Measurements from ENCODE around the gene RPL7A.
"Not testable (repeated sequence)": the region's sequence is repeated elsewhere in the genome, so short reads cannot be mapped to it uniquely, and the experiment has no call there.

RPL7A gene

GRCh38 chr9:133347985-133348717 is at the start of gene RPL7A, which contains the start of gene MED22:
Gene RPL7A, plus strand, starts transcription at chr9:133348218. Its CDS starts 26 bp downstream, at chr9:133348244.
Gene MED22, minus strand, starts transcription at chr9:133348131. Its CDS starts 1,469 bp downstream, at chr9:133346662.
- peak; percentile 96 for DNase-seq (ENCODE audit: low read depth)
- H3K4me3 ChIP-seq (ENCODE audit: control insufficient read depth, low read depth, low read length) = peak within 1 kb of the TSS; percentile 99
- TF ChIP-seq, protein P1, sequence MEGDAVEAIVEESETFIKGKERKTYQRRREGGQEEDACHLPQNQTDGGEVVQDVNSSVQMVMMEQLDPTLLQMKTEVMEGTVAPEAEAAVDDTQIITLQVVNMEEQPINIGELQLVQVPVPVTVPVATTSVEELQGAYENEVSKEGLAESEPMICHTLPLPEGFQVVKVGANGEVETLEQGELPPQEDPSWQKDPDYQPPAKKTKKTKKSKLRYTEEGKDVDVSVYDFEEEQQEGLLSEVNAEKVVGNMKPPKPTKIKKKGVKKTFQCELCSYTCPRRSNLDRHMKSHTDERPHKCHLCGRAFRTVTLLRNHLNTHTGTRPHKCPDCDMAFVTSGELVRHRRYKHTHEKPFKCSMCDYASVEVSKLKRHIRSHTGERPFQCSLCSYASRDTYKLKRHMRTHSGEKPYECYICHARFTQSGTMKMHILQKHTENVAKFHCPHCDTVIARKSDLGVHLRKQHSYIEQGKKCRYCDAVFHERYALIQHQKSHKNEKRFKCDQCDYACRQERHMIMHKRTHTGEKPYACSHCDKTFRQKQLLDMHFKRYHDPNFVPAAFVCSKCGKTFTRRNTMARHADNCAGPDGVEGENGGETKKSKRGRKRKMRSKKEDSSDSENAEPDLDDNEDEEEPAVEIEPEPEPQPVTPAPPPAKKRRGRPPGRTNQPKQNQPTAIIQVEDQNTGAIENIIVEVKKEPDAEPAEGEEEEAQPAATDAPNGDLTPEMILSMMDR (conservative IDR thresholded peaks at IDR 0.05; ENCODE audit: control insufficient read depth, insufficient read depth, low read depth, low read length) = no peak

DNA sequence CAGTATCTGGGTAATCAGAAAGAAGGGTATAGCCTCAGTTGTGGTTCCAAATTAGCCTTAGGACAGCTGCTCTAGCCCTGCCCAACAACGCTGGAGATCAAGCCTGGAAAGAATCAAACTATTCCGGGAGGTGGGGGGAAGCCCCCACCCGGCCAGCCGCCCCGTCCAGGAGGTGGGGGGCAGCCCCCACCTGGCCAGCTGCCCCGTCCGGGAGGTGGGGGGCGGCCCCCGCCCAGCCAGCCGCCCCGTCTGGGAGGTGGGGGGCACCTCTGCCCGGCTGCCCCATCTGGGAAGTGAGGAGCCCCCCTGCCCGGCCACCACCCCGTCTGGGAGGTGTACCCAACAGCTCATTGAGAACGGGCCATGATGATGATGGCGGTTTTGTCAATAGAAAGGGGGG is 48.0 kb upstream of the RPL7A start:
- H3K4me3 ChIP-seq (ENCODE audit: control insufficient read depth, low read depth, low read length); DNase-seq (ENCODE audit: low read depth): not testable (repeated sequence)

DNA sequence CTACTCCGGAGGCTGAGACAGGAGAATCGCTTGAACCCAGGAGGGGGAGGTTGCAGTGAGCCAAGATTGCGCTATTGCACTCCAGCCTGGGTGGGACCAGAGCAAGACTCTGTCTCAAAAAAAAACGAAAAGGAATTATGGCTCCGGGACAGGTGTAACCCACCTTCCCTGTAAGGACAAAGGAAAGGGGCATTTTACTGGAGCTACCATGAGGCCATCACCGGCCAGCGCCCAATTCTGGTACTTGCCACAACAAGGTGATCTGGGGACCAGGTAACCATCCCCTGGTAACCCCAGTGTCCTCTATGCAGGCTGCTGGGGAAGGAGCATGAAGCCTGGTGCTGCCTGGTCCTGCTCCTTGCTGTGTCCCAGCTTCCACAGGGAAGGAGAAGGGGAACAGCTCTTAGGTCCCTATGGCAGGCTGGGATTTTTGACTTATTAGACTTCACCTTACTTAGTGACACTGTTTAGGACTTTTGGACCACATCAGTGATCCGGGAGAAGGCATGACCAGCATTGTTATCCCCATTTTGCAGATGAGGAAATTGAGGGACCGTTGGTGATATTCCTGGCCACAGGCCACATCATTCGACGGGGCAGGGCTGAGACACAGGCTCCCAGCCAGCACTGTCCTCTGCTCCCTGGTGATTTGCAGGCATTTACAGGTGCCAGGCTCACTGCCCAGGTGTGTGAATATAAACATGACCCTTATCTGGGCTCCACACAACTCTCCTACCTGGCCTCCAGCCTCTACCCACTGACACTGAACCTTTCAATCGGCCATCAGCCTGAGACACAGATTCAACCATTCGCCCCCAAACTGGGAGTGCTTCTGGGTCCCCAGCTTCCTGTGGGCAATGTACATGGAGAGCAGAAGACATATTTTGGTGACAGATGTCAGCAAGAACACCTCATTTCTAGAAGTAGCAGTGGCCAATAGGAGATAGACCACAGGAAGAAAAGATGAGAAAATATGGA is 46.5 kb upstream of the RPL7A start:
- no peak for DNase-seq (ENCODE audit: low read depth)
- no peak overlapping the region for H3K4me3 ChIP-seq (ENCODE audit: control insufficient read depth, low read depth, low read length)
- TF ChIP-seq, protein P1 (conservative IDR thresholded peaks at IDR 0.05; ENCODE audit: control insufficient read depth, insufficient read depth, low read depth, low read length) = no peak

DNA sequence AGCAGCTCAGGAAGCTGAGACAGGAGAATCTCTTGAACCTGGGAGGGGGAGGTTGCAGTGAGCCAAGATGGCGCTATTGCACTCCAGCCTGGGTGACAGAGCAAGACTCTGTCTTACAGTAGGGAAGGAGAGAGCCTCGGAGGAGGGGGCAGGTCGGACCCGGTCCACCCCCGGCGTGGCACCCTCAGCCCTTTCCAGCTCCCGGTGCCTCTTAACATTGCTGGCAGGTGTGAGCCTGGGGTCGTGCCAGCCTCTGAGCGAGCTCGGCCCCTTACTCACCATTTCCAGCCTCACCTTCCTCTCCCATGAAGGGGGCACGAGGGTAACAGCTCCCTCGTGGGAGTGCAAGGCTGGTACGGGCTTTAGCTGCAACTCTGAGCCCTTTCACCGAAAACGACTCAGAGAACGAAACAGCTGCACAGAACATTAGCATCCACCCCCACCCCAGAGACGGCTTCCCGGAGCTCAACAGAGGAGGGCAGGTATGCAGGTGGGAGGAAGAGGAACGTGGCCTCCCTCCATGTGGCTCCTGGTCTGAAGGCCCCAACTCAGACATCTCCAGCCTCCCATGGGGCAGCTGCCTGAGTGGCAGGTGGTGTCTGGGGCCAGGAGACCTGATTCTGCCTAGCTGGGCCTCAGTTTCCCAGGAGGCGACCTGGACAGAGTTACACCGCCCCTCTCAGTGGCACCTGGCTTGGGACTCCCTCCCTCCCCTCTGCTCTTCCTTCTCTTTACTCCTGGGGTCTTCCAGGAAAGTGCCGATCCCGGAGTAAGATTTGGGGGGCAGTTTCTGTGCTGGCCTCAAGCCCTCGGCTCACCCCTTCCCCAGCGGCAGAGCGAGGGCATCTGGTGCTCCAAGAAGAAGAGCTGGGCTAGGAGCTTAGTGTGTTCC is 44.5 kb upstream of the RPL7A start:
- no peak for DNase-seq (ENCODE audit: low read depth)
- H3K4me3 ChIP-seq (ENCODE audit: control insufficient read depth, low read depth, low read length) = no peak overlapping the region
- TF ChIP-seq, protein P1 (conservative IDR thresholded peaks at IDR 0.05; ENCODE audit: control insufficient read depth, insufficient read depth, low read depth, low read length) = no peak

DNA sequence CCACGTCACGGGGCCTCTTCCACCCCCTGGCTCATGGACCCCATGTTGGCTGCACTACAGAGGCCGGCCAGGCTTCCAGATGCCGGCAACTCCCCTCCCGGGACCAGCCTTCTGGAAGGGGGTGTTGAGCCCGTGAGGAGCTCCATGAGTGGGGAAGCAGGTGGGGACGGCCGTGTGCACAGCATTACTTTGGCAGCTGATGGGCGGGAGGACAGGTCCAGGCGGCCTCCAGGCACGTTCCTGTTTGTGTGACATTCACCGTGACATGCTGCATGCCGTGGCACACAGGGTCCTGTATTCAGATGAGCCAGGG is 43.9 kb upstream of the RPL7A start:
- TF ChIP-seq, protein P1 (conservative IDR thresholded peaks at IDR 0.05; ENCODE audit: control insufficient read depth, insufficient read depth, low read depth, low read length) = no peak
- H3K4me3 ChIP-seq (ENCODE audit: control insufficient read depth, low read depth, low read length) = no peak overlapping the region
- no peak for DNase-seq (ENCODE audit: low read depth)

GRCh38 chr9:133304477-133305377 is 43.3 kb upstream of the RPL7A start:
- H3K4me3 ChIP-seq (ENCODE audit: control insufficient read depth, low read depth, low read length) = no peak overlapping the region
- DNase-seq (ENCODE audit: low read depth) = no peak
- TF ChIP-seq, protein P1 (conservative IDR thresholded peaks at IDR 0.05; ENCODE audit: control insufficient read depth, insufficient read depth, low read depth, low read length) = no peak

Data from fibroblast of mammary gland (primary cell).